HepG2 (cell line): ENCODE measurements around the gene CTRB2. TPM values are rescaled to one million over a fixed set of nuclear protein-coding genes. Genes with fewer than 3 reads are reported as not detected.

Source experiments
- ATAC-seq: fragments of 200-7000 bp; cut with Tn5 transposase; 3 replicates; pipeline ENCODE4 v1.9.1; 2020; ENCODE audit warnings: mild to moderate bottlenecking, moderate library complexity
- BruUV-seq: library from RNA; stranded (reverse); fragments of 400-500 nt; replicated peaks from 2 replicates; lab custom pipeline; 2021; lab: Mats Ljungman, UMichigan
- CTCF ChIA-PET: fragments of 300-600 bp; formaldehyde crosslinking; extraction: SDS; loops from one replicate; lab custom pipeline; 2021; ENCODE audit warnings: low total read pairs, inconsistent platforms, low intra/inter-chr PET ratio; lab: Yijun Ruan, JAX
- POLR2A ChIA-PET: fragments of 350-600 bp; sonication (Branson Sonifier 250); formaldehyde crosslinking; loops from one replicate; lab custom pipeline; 2020; ENCODE audit warnings: antibody characterized with exemption, inconsistent platforms; lab: Yijun Ruan, JAX
- DNase-seq: peaks from one replicate; pipeline ENCODE4 v3.0.0-alpha.2; 2015; ENCODE audit warnings: low spot score
- FAIRE-seq: peaks from 3 replicates; lab custom pipeline; 2011; peaks lifted over from hg19 to GRCh38; lab: Jason Lieb, UNC
- H2AFZ ChIP-seq: one replicate; pipeline ENCODE4 v1.6.1; 2011; ENCODE audit warnings: low read length, inconsistent platforms
- H3K27ac ChIP-seq: fragments of 300-600 bp; 3 replicates; pipeline ENCODE4 v1.8.0; 2011; ENCODE audit warnings: mixed run types, mild to moderate bottlenecking, mixed read lengths, low read length, inconsistent platforms; ENCODE audit not compliant: insufficient read depth; ENCODE audit errors: extremely low read length
- H3K27me3 ChIP-seq, 2 experiments: fragments of 200-600 bp in 1 of 2; 2 replicates in 1 of 2; 3 replicates in 1 of 2; pipeline versions ENCODE4 v1.6.0 to v1.8.0; 2011; ENCODE audit warnings: low read length in 2 of 2, mild to moderate bottlenecking in 2 of 2, moderate library complexity in 2 of 2, inconsistent platforms in 1 of 2; ENCODE audit not compliant: insufficient read depth in 2 of 2, control insufficient read depth in 1 of 2
- H3K36me3 ChIP-seq, 2 experiments: fragments of 200-600 bp in 1 of 2; replicated peaks in 1 of 2; 2 replicates in 1 of 2; 3 replicates in 1 of 2; pipeline versions ENCODE4 v1.5.1 to v1.8.0; 2011; ENCODE audit warnings: low read length in 2 of 2, inconsistent platforms in 1 of 2; ENCODE audit not compliant: insufficient read depth in 2 of 2, control insufficient read depth in 1 of 2
- H3K4me1 ChIP-seq: 2 replicates; pipeline ENCODE4 v1.5.1; 2012; ENCODE audit warnings: low read length, inconsistent platforms; ENCODE audit not compliant: insufficient read depth
- H3K4me2 ChIP-seq: 2 replicates; pipeline ENCODE4 v1.6.0; 2011; ENCODE audit warnings: low read depth, low read length, inconsistent platforms
- H3K4me3 ChIP-seq, 3 experiments: fragments of 200-600 bp in 1 of 3; sonication (generic), shearing (Covaris generic) in 1 of 3; replicated peaks in 1 of 3; 2 replicates each; pipeline ENCODE4 v1.5.1; 2011 to 2016; ENCODE audit warnings: low read length in 3 of 3, inconsistent platforms in 2 of 3, low read depth in 2 of 3, mild to moderate bottlenecking in 2 of 3, control low read depth in 1 of 3, mixed read lengths in 1 of 3; ENCODE audit not compliant: insufficient read depth in 1 of 3
- H3K79me2 ChIP-seq: one replicate; pipeline ENCODE4 v1.6.1; 2011; ENCODE audit warnings: low read length, inconsistent platforms; ENCODE audit not compliant: insufficient read depth
- H3K9ac ChIP-seq: 2 replicates; pipeline ENCODE4 v1.6.0; 2011; ENCODE audit warnings: mild to moderate bottlenecking, low read depth, low read length, inconsistent platforms; ENCODE audit not compliant: insufficient read depth
- H3K9me3 ChIP-seq: 2 replicates; pipeline ENCODE4 v1.5.1; 2012; ENCODE audit warnings: mild to moderate bottlenecking, low read length
- H4K20me1 ChIP-seq: 2 replicates; pipeline ENCODE4 v1.6.0; 2011; ENCODE audit warnings: inconsistent platforms, mild to moderate bottlenecking, low read length, moderate library complexity; ENCODE audit not compliant: insufficient read depth
- HNRNPK ChIP-seq: fragments of 200-400 bp; formaldehyde crosslinking; IDR thresholded peaks from 2 replicates; pipeline ENCODE4 v1.6.1; 2018; ENCODE audit warnings: low read length, low read depth, moderate library complexity, mild to moderate bottlenecking; ENCODE audit not compliant: poor library complexity, severe bottlenecking
- IRF2 ChIP-seq: IDR thresholded peaks from 2 replicates; pipeline ENCODE4 v1.6.1; 2018; ENCODE audit warnings: missing genetic modification reagents, missing compliant biosample characterization
- KLF12 ChIP-seq: sonication (generic); formaldehyde crosslinking; IDR thresholded peaks from 2 replicates; pipeline ENCODE4 v1.4.0; 2020; ENCODE audit warnings: missing genetic modification reagents, borderline replicate concordance
- MEIS2 ChIP-seq: sonication (generic); formaldehyde crosslinking; IDR thresholded peaks from 2 replicates; pipeline ENCODE4 v1.9.0; 2021; ENCODE audit warnings: mild to moderate bottlenecking, missing genetic modification reagents
- PAX8 ChIP-seq: sonication (generic); formaldehyde crosslinking; IDR thresholded peaks from 2 replicates; pipeline ENCODE4 v1.8.0; 2022; ENCODE audit warnings: mild to moderate bottlenecking, missing genetic modification reagents, borderline replicate concordance
- PITX1 ChIP-seq: sonication (generic); formaldehyde crosslinking; IDR thresholded peaks from 2 replicates; pipeline ENCODE4 v1.5.1; 2020; ENCODE audit warnings: mild to moderate bottlenecking, missing genetic modification reagents
- RELA ChIP-seq: sonication (generic); formaldehyde crosslinking; IDR thresholded peaks from 2 replicates; pipeline ENCODE4 v1.4.0; 2020; ENCODE audit warnings: missing genetic modification reagents
- SMARCE1 ChIP-seq: fragments of 450-650 bp; IDR thresholded peaks from 2 replicates; pipeline ENCODE4 v1.6.1; 2017; ENCODE audit warnings: borderline replicate concordance
- STAG1 ChIP-seq: sonication (generic); formaldehyde crosslinking; IDR thresholded peaks from 2 replicates; pipeline ENCODE4 v1.4.0; 2020; ENCODE audit warnings: missing genetic modification reagents
- TARDBP ChIP-seq: sonication (generic); formaldehyde crosslinking; IDR thresholded peaks from 2 replicates; pipeline ENCODE4 v1.8.0; 2022; ENCODE audit warnings: mild to moderate bottlenecking, missing genetic modification reagents
- ZNF260 ChIP-seq: sonication (generic); formaldehyde crosslinking; IDR thresholded peaks from 2 replicates; pipeline ENCODE4 v1.4.0; 2020; ENCODE audit warnings: missing genetic modification reagents, low read depth, mild to moderate bottlenecking, borderline replicate concordance
- whole genome bisulfite sequencing: methylation state at CpG from one replicate; pipeline ENCODE4 v1.1.6; 2017; ENCODE audit warnings: low lambda C conversion rate; 5-methylcytosine and 5-hydroxymethylcytosine counted together
- in situ Hi-C: cut with HindIII; loops from 2 replicates; pipeline ENCODE4 v1.10.0; 2017; ENCODE audit warnings: low pct_unique_long_range_greater_than_20kb; ENCODE audit not compliant: extremely low pct_ligation_motif_present
- intact Hi-C: fragments of 100-400 bp; cut with micrococcal nuclease; formaldehyde crosslinking; loops from one replicate; pipeline ENCODE4 v1.10.0; 2022; ENCODE audit not compliant: unreplicated experiment
- polyA plus RNA-seq, 8 experiments: library from polyadenylated mRNA; depleted of rRNA in 3 of 8; stranded (reverse) in 7 of 8; unstranded in 1 of 8; fragments of >200 nt; fragmentation: Illumina TruSeq in 4 of 8; extraction: Trizol in 4 of 8; gene quantifications; 2 replicates each; pipeline versions ENCODE4 v1.2.1 to v1.2.3, GENCODE V29; 2011 to 2016; ENCODE audit warnings: low read depth in 4 of 8, missing spikeins in 1 of 8, mixed read lengths in 1 of 8; ENCODE audit not compliant: insufficient read depth in 1 of 8
- total RNA-seq, 5 experiments: library from RNA; depleted of rRNA; stranded (reverse); fragments of >200 nt; fragmentation: Illumina TruSeq; extraction: Trizol; gene quantifications; 2 replicates each; pipeline ENCODE4 v1.2.3, GENCODE V29; 2016; ENCODE audit warnings: low read depth in 1 of 5
- TF ChIP-seq, protein P1 (sequence below): sonication (generic); formaldehyde crosslinking; IDR thresholded peaks from 2 replicates; pipeline ENCODE4 v1.8.0; 2022; ENCODE audit warnings: mild to moderate bottlenecking, missing genetic modification reagents, borderline replicate concordance
- TF ChIP-seq, protein P2 (sequence below): IDR thresholded peaks from 2 replicates; pipeline ENCODE4 v1.6.1; 2016; ENCODE audit warnings: low read depth, control low read depth
- TF ChIP-seq, protein P3 (sequence below): sonication (generic); IDR thresholded peaks from 2 replicates; pipeline ENCODE4 v1.6.1; 2016; ENCODE audit warnings: low read depth, borderline replicate concordance
- TF ChIP-seq, protein P4 (sequence below): sonication (generic); formaldehyde crosslinking; IDR thresholded peaks from 2 replicates; pipeline ENCODE4 v1.4.0; 2020; ENCODE audit warnings: missing genetic modification reagents

The CTRB2 gene
- total and polyA plus RNA-seq, 2 of the 13 experiments (the other 11 are each of a cell fraction or from before 2014, with no cell fraction given) = 0.13 TPM; not detected in 1

DNA sequence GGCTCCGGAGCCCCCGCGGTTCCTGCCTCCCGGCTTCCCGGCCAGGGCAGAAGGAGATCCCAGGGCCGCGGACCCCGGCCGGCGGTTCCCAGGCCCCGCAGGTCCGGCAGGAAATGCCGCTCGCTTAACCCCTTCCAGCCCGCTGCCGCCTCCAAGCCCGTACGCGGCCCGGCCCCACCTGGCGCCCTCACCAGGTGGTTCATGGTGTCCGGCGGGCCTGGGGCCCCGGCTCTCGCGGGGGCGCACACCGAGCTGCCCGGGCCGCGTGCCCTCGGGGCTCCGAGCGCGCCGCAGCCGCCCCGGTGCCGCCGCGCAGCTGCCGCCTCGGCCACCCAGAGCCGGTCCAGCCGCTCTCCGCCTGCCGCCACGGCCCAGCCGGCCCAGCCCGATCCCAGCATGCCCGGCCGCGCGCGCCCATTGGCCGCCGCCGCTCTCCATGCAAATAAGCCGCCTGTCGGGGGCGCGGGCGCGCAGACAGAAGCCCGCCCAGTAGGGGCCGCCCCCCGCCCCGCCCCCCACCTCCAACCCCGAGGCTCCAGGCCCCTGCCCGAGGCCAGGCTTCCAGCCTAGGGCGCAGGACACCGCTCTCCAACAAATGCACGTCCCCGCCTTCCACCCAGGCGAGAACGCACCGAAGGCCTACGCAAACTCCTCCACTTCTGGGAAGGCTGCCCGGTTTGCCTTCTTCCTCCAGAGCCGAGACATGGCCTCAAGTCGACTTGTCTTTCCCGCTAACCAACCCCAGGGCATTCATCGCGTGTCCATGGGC is 44.5 kb upstream of the CTRB2 start, which contains the start of gene BCAR1:
Gene BCAR1 (minus strand): TSS at position 345 of the 769 bp plus-strand sequence. CDS start 142 bp downstream, at position 203.
- peaks cover 89% of the 10 kb centered on the region for H3K79me2 ChIP-seq
- ChIA-PET CTCF (no interaction called here), POLR2A (interaction anchor here (0.8 to 14.7 kb wide), 9 partner anchors 12 to 134 kb away, joined by 3 to 312 read pairs (median 9); no protein-coding TSS in a partner anchor)
- H3K4me1 ChIP-seq = peaks cover 84% of the 10 kb centered on the region
- DNase-seq (peak; percentile 86), FAIRE-seq (peak; percentile 56), ATAC-seq (peak; percentile 76)
- no peaks in the 10 kb centered on the region; a peak in 1 of 5 replicates for H3K27me3 ChIP-seq
- intact Hi-C loops (loop anchor here (5.0 kb wide), 1 partner anchor 136 kb away; no protein-coding TSS in a partner anchor), in situ Hi-C loops (no loop called here)
- H3K4me3 ChIP-seq = peak within 1 kb of the TSS; percentile 76 to 87 (median 86)
- WGBS = 2% methylated on average over 10 of the region's 84 CpGs
- H3K27ac ChIP-seq = peak within 1 kb of the TSS; percentile 97
- peak within 1 kb of the TSS; percentile 97 for H3K4me2 ChIP-seq
- peaks cover 0 to 7% of the 10 kb centered on the region in 2 experiments; a peak in 2 of 5 replicates for H3K36me3 ChIP-seq
- H2AFZ ChIP-seq = no peak within 1 kb of the TSS
- H4K20me1 ChIP-seq = peaks cover 42% of the 10 kb centered on the region
- peak within 1 kb of the TSS; percentile 99 for H3K9ac ChIP-seq
- no peaks in the 10 kb centered on the region for H3K9me3 ChIP-seq
- no TSS peak for BruUV-seq
- TF ChIP-seq PITX1 (no peak), MEIS2 (CRISPR knock-in tag) (peak; percentile 16; the same call in 1 of the 2 replicates), ZNF260 (CRISPR knock-in tag) (no peak), HNRNPK (peak; percentile 24), PAX8 (CRISPR knock-in tag) (0 out of 2 replicates have a peak, but pooled peaks have one; percentile 21), TARDBP (CRISPR knock-in tag) (no peak), STAG1 (CRISPR knock-in tag) (peak; percentile 18; the same call in 1 of the 2 replicates), IRF2 (CRISPR knock-in tag) (peak; percentile 17; the same call in 1 of the 2 replicates), RELA (CRISPR knock-in tag) (no peak), SMARCE1 (no peak), KLF12 (CRISPR knock-in tag) (peak; percentile 49; the same call in 1 of the 2 replicates)
- TF ChIP-seq, protein P1, sequence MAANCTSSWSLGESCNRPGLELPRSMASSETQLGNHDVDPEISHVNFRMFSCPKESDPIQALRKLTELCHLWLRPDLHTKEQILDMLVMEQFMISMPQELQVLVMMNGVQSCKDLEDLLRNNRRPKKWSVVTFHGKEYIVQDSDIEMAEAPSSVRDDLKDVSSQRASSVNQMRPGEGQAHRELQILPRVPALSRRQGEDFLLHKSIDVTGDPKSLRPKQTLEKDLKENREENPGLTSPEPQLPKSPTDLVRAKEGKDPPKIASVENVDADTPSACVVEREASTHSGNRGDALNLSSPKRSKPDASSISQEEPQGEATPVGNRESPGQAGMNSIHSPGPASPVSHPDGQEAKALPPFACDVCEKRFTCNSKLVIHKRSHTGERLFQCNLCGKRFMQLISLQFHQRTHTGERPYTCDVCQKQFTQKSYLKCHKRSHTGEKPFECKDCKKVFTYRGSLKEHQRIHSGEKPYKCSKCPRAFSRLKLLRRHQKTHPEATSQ (CRISPR knock-in tag) = peak; percentile 33; the same call in 1 of the 2 replicates
- TF ChIP-seq, protein P2, sequence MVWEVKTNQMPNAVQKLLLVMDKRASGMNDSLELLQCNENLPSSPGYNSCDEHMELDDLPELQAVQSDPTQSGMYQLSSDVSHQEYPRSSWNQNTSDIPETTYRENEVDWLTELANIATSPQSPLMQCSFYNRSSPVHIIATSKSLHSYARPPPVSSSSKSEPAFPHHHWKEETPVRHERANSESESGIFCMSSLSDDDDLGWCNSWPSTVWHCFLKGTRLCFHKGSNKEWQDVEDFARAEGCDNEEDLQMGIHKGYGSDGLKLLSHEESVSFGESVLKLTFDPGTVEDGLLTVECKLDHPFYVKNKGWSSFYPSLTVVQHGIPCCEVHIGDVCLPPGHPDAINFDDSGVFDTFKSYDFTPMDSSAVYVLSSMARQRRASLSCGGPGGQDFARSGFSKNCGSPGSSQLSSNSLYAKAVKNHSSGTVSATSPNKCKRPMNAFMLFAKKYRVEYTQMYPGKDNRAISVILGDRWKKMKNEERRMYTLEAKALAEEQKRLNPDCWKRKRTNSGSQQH (CRISPR knock-in tag) = peak; percentile 77
- TF ChIP-seq, protein P3, sequence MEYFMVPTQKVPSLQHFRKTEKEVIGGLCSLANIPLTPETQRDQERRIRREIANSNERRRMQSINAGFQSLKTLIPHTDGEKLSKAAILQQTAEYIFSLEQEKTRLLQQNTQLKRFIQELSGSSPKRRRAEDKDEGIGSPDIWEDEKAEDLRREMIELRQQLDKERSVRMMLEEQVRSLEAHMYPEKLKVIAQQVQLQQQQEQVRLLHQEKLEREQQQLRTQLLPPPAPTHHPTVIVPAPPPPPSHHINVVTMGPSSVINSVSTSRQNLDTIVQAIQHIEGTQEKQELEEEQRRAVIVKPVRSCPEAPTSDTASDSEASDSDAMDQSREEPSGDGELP = peak; percentile 5; the same call in 1 of the 2 replicates
- TF ChIP-seq, protein P4, sequence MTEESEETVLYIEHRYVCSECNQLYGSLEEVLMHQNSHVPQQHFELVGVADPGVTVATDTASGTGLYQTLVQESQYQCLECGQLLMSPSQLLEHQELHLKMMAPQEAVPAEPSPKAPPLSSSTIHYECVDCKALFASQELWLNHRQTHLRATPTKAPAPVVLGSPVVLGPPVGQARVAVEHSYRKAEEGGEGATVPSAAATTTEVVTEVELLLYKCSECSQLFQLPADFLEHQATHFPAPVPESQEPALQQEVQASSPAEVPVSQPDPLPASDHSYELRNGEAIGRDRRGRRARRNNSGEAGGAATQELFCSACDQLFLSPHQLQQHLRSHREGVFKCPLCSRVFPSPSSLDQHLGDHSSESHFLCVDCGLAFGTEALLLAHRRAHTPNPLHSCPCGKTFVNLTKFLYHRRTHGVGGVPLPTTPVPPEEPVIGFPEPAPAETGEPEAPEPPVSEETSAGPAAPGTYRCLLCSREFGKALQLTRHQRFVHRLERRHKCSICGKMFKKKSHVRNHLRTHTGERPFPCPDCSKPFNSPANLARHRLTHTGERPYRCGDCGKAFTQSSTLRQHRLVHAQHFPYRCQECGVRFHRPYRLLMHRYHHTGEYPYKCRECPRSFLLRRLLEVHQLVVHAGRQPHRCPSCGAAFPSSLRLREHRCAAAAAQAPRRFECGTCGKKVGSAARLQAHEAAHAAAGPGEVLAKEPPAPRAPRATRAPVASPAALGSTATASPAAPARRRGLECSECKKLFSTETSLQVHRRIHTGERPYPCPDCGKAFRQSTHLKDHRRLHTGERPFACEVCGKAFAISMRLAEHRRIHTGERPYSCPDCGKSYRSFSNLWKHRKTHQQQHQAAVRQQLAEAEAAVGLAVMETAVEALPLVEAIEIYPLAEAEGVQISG (CRISPR knock-in tag) = peak; percentile 74; the same call in 1 of the 2 replicates
